ENCODE data around the gene MAGEA12.
"Not testable (repeated sequence)": the region's sequence is repeated elsewhere in the genome, so short reads cannot be mapped to it uniquely, and the experiment has no call there.

MAGEA12 gene

GRCh38 chrX:152766562-152766961 lies 33.0 kb downstream of the MAGEA12 start:
- DNase-seq, result not testable (repeated sequence)

DNA sequence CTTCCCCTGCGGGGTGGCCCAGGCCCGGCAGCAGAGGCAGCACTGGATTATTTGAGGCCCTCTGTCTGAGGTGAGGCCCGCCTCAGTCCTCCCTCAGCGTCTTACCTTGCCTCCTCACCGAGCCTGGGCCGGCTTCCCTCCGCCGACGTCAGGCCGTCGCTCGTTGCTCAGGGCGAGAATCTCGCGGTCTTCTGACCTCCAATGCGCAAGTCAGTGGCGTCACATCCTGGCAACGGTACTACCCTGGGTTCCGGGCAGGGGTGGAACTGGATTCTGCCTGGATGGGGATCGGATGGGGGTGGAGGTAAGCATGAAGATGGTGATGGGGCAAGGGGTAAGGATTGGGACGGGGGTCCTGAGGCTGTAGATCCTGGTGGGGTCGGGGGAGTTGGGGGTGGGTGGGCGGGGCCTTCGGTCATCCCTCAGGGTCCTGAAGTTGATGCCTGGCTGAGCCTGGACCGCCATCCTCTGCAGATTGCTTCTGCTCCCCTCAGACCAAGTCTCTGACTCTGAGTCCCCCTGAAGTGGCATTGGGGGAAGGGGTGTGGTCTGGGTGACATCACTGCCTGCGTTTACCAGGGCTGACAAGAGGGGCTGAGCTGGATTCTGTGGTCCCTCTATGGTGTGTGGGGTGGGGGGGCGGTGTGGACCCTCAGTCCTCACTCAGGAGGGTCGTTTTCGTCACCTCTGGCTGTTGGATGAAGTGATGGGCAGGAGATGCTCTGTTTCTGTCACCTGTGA lies 36.2 kb downstream of the MAGEA12 start, which contains the start of gene MAGEA6:
Gene MAGEA6, minus strand, starts transcription at position 141 of the 741 bp plus-strand sequence. CDS start 2,039 bp downstream, outside the sequence.
- not testable (repeated sequence) for DNase-seq

DNA sequence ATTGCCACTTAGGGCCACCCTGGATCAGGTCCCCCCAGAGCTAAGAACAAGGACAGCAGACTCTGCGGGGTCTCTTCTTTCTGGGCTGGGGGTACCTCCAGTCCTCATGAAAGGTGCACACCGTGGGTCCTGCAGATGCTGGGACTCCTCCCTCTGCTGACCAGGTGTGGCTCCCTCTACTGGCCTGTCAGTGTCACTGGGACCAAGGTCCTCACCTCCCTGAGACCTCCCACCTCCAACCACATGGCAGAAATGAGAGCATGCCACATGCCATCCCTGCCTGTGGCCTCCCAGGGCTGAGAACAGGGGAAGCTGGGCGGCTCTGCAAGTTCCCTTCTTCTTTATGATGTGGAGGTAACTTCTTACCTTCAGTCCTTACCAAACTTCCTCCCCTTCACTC lies 53.5 kb downstream of the MAGEA12 start:
- not testable (repeated sequence) for DNase-seq

Measured in fibroblast of skin of scalp (primary cell).